KOPT-K1 (cell line): ENCODE data around the gene SPHKAP.
"Not testable (repeated sequence)": the region's sequence is repeated elsewhere in the genome, so short reads cannot be mapped to it uniquely, and the experiment has no call there.

Experiments
- H3K27ac ChIP-seq: fragments of 200-600 bp; sonication (generic); 2 replicates; pipeline ENCODE4 v1.5.1; 2016; ENCODE audit warnings: antibody characterized with exemption, mild to moderate bottlenecking, low read depth, low read length; ENCODE audit not compliant: poor library complexity, severe bottlenecking
- H3K36me3 ChIP-seq: fragments of 200-600 bp; sonication (generic); 2 replicates; pipeline ENCODE4 v1.5.1; 2017; ENCODE audit warnings: antibody characterized with exemption, mild to moderate bottlenecking, low read length, moderate library complexity; ENCODE audit not compliant: insufficient read depth
- H3K9me3 ChIP-seq: fragments of 200-600 bp; sonication (generic); 2 replicates; pipeline ENCODE4 v1.5.1; 2017; ENCODE audit warnings: antibody characterized with exemption, low read length, mild to moderate bottlenecking; ENCODE audit not compliant: insufficient read depth, poor library complexity, severe bottlenecking

The SPHKAP gene

GRCh38 chr2:228016402-228016801, 165.1 kb downstream of the SPHKAP start:
- H3K27ac ChIP-seq = no peak overlapping the region

GRCh38 chr2:228015741-228016140, 165.7 kb downstream of the SPHKAP start:
- no peak overlapping the region for H3K27ac ChIP-seq
- no peaks in the 10 kb centered on the region for H3K9me3 ChIP-seq
- H3K36me3 ChIP-seq = no peaks in the 10 kb centered on the region

More at GRCh38 chr2:228016402-228016801, 165.1 kb downstream of the SPHKAP start:
- H3K36me3 ChIP-seq = no peaks in the 10 kb centered on the region
- no peaks in the 10 kb centered on the region for H3K9me3 ChIP-seq

GRCh38 chr2:227996366-227996765, 185.1 kb downstream of the SPHKAP start:
- H3K36me3 ChIP-seq = no peaks in the 10 kb centered on the region
- H3K27ac ChIP-seq = no peak overlapping the region
- no peaks in the 10 kb centered on the region for H3K9me3 ChIP-seq

- no peak overlapping the region for H3K27ac ChIP-seq
- H3K36me3 ChIP-seq = no peaks in the 10 kb centered on the region
- H3K9me3 ChIP-seq = no peaks in the 10 kb centered on the region
Measured at GRCh38 chr2:227990937-227991336, 190.6 kb downstream of the SPHKAP start.

GRCh38 chr2:227973241-227973640, 208.2 kb downstream of the SPHKAP start:
- no peak overlapping the region for H3K27ac ChIP-seq
- no peaks in the 10 kb centered on the region for H3K9me3 ChIP-seq
- H3K36me3 ChIP-seq = no peaks in the 10 kb centered on the region

GRCh38 chr2:227971619-227972230, 209.8 kb downstream of the SPHKAP start:
- no peaks in the 10 kb centered on the region for H3K9me3 ChIP-seq
- no peak overlapping the region for H3K27ac ChIP-seq
- no peaks in the 10 kb centered on the region for H3K36me3 ChIP-seq

- Histone ChIP-seq H3K27ac (no peak overlapping the region), H3K9me3 (no peaks in the 10 kb centered on the region), H3K36me3 (no peaks in the 10 kb centered on the region)
Measured at GRCh38 chr2:227960317-227960716, 221.2 kb downstream of the SPHKAP start.

- Histone ChIP-seq H3K36me3 (no peaks in the 10 kb centered on the region), H3K9me3 (peaks cover 7% of the 10 kb centered on the region), H3K27ac (no peak overlapping the region)
Measured at GRCh38 chr2:227942965-227943364, 238.5 kb downstream of the SPHKAP start.

GRCh38 chr2:227942021-227942420, 239.5 kb downstream of the SPHKAP start:
- Histone ChIP-seq H3K36me3 (no peaks in the 10 kb centered on the region), H3K9me3 (peaks cover 7% of the 10 kb centered on the region), H3K27ac (no peak overlapping the region)

GRCh38 chr2:227939271-227940027, 242.0 kb downstream of the SPHKAP start:
- no peak overlapping the region for H3K27ac ChIP-seq
- no peaks in the 10 kb centered on the region for H3K9me3 ChIP-seq
- no peaks in the 10 kb centered on the region for H3K36me3 ChIP-seq

- H3K27ac ChIP-seq, H3K36me3 ChIP-seq, H3K9me3 ChIP-seq: not testable (repeated sequence)
Measured at GRCh38 chr2:227936249-227936648, 245.2 kb downstream of the SPHKAP start.

- H3K9me3 ChIP-seq = no peaks in the 10 kb centered on the region
- no peaks in the 10 kb centered on the region for H3K36me3 ChIP-seq
- no peak overlapping the region for H3K27ac ChIP-seq
Measured at GRCh38 chr2:227933884-227934283, 247.6 kb downstream of the SPHKAP start.

GRCh38 chr2:227932403-227932802, 249.1 kb downstream of the SPHKAP start:
- Histone ChIP-seq H3K36me3 (no peaks in the 10 kb centered on the region), H3K9me3 (no peaks in the 10 kb centered on the region), H3K27ac (no peak overlapping the region)

GRCh38 chr2:227932001-227932400, 249.5 kb downstream of the SPHKAP start:
- no peak overlapping the region for H3K27ac ChIP-seq
- H3K36me3 ChIP-seq = no peaks in the 10 kb centered on the region
- H3K9me3 ChIP-seq = no peaks in the 10 kb centered on the region
